Ovary (tissue), 9 donors: ENCODE results near the gene SHROOM3. TPM values are rescaled to one million over a fixed set of nuclear protein-coding genes. Genes with fewer than 3 reads are reported as not detected.
A peak's percentile ranks its signal among the peaks of the same experiment; 100 is the strongest.

ENCODE experiments used
- DNase-seq, 5 donors: peaks; one replicate each; pipeline ENCODE4 v3.0.0-alpha.2; 2019 to 2020
- H3K27ac ChIP-seq, 2 donors: fragments of 200-600 bp; one replicate each; pipeline versions ENCODE4 v1.5.1 to v1.8.0; 2019 to 2022
- H3K27me3 ChIP-seq: fragments of 200-600 bp; one replicate; pipeline ENCODE4 v1.8.0; 2022
- H3K36me3 ChIP-seq: fragments of 200-600 bp; sonication (generic); one replicate; pipeline ENCODE4 v1.5.1; 2019
- H3K4me1 ChIP-seq: one replicate; pipeline ENCODE4 v1.8.1; 2013; ENCODE audit warnings: mild to moderate bottlenecking, moderate library complexity; ENCODE audit not compliant: insufficient read depth
- H3K4me3 ChIP-seq: fragments of 200-600 bp; sonication (generic); one replicate; pipeline ENCODE4 v1.5.1; 2017
- H3K9me3 ChIP-seq, 2 donors: fragments of 200-600 bp in 1 of 2; sonication (generic) in 1 of 2; one replicate each; pipeline versions ENCODE4 v1.5.1 to v1.8.1; 2013 to 2019; ENCODE audit warnings: mild to moderate bottlenecking in 1 of 2, moderate library complexity in 1 of 2
- EP300 ChIP-seq: sonication (generic); formaldehyde crosslinking; IDR thresholded peaks from one replicate; pipeline ENCODE4 v1.6.1; 2017; ENCODE audit warnings: antibody characterized with exemption
- POLR2A ChIP-seq: fragments of 450-650 bp; IDR thresholded peaks from one replicate; pipeline ENCODE4 v1.6.1; 2017; ENCODE audit warnings: antibody characterized with exemption, mild to moderate bottlenecking, moderate library complexity
- WGBS, 3 donors: extraction: QIAGEN DNeasy Blood & Tissue Kit in 1 of 3; methylation state at CpG; one replicate each; pipeline versions ENCODE4 v1.1.5 to v1.1.7; 2013 to 2017; 5-methylcytosine and 5-hydroxymethylcytosine counted together
- intact Hi-C, 4 donors: fragments of 100-400 bp; cut with DNase I; formaldehyde crosslinking; loops; one replicate each; pipeline versions ENCODE4 v1.11.0 to v1.15.1; 2022 to 2023
- polyA plus RNA-seq, 2 donors: library from polyadenylated mRNA; stranded (reverse); fragments of 200-250 nt in 1 of 2; fragments of 350-450 nt in 1 of 2; fragmentation: Illumina TruSeq in 1 of 2; extraction: RNeasy Lipid Tissue Mini Kit (QIAGEN cat#74804) in 1 of 2; gene quantifications; one replicate each; pipeline ENCODE4 v1.2.3, GENCODE V29; 2013 to 2014
- total RNA-seq, 7 donors: library from RNA; depleted of rRNA in 2 of 7; stranded (reverse); fragments of >200 nt in 2 of 7; fragmentation: NEBNext Ultra II Directional in 3 of 7; extraction: Animal tissue kit (Norgen Biotek cat#: 25700) in 3 of 7; gene quantifications; one replicate each; pipeline versions ENCODE4 v1.1.0 to v1.2.4, GENCODE V29; 2016 to 2023
- TF ChIP-seq, protein P1 (sequence below), 3 donors: fragments of 450-650 bp in 2 of 3; fragments of 200-600 bp in 1 of 3; IDR thresholded peaks; one replicate each; pipeline versions ENCODE4 v1.5.1 to v1.8.0; 2016 to 2022; ENCODE audit warnings: antibody characterized with exemption in 3 of 3, mild to moderate bottlenecking in 1 of 3
- donor health status: DM: no; HTN: no; CAD: no; lungs with moderate emphysema.
- donor health status: DM: no; HTN: no; CAD: no.
- donor health status: Bipolar disorder and iron deficiency.
- donor health status: DM: yes; HTN: yes; CAD: no.
- donor health status: DM: no; HTN: no; CAD: no.
- donor health status: DM: yes; HTN: yes; CAD: no.

SHROOM3 gene
- total and polyA plus RNA-seq, 9 donors = 0.80 to 70.1 (median 3.8) TPM

DNA sequence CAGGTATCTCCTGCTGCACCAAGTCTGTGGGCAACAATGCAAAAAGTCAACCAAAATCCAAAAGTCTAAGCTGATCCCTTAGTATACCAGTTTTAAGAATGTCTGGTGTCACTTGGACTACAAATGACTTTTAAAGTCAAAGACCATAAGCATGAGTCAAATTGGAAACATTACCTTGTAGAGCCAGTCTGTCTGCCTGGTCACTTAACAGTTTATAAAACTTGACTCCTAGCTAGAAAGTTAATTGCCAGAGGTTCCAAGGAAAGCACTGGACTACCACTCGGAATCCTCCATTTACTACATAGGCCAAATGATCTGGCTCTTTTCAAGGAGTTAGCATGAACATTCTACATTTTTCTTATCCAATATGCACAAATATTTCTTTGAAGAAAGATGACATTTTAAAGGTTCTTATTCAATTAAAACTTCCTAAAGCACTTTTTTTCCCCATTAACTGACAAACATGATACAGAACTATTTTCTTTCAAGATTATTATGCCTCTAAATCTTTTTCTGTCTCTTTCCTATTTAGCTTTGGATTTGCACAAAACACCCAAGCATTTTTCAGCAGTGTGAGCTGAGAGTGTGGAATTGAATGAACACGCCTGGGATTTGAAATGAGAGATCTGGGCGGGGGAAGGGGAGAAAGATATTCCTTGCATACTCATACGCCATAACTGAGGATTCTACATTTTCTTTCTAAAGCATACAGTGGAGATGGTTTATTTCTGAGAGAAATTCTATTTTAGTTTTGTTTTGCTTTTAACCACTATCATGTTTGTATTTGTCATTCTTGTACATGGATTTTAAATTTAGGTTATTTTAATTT is 188.4 kb downstream of the SHROOM3 start:
- no peak overlapping the region for H3K4me3 ChIP-seq
- TF ChIP-seq, protein P1, sequence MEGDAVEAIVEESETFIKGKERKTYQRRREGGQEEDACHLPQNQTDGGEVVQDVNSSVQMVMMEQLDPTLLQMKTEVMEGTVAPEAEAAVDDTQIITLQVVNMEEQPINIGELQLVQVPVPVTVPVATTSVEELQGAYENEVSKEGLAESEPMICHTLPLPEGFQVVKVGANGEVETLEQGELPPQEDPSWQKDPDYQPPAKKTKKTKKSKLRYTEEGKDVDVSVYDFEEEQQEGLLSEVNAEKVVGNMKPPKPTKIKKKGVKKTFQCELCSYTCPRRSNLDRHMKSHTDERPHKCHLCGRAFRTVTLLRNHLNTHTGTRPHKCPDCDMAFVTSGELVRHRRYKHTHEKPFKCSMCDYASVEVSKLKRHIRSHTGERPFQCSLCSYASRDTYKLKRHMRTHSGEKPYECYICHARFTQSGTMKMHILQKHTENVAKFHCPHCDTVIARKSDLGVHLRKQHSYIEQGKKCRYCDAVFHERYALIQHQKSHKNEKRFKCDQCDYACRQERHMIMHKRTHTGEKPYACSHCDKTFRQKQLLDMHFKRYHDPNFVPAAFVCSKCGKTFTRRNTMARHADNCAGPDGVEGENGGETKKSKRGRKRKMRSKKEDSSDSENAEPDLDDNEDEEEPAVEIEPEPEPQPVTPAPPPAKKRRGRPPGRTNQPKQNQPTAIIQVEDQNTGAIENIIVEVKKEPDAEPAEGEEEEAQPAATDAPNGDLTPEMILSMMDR (IDR thresholded peaks at IDR 0.05) = no peak
- TF ChIP-seq EP300 = no peak
- TF ChIP-seq POLR2A = no peak
- peak overlapping the region in 1 of 2 donors; percentile 67 for H3K27ac ChIP-seq
- 36 to 47% (median 36%) methylated on average over 4 of the region's 4 CpGs for WGBS, 3 donors
- H3K4me1 ChIP-seq = peaks cover 8% of the 10 kb centered on the region
- H3K36me3 ChIP-seq = no peaks in the 10 kb centered on the region
- no peaks in the 10 kb centered on the region for H3K27me3 ChIP-seq
- intact Hi-C loops = no loop called here
- no peak for DNase-seq
- no peaks in the 10 kb centered on the region for H3K9me3 ChIP-seq

DNA sequence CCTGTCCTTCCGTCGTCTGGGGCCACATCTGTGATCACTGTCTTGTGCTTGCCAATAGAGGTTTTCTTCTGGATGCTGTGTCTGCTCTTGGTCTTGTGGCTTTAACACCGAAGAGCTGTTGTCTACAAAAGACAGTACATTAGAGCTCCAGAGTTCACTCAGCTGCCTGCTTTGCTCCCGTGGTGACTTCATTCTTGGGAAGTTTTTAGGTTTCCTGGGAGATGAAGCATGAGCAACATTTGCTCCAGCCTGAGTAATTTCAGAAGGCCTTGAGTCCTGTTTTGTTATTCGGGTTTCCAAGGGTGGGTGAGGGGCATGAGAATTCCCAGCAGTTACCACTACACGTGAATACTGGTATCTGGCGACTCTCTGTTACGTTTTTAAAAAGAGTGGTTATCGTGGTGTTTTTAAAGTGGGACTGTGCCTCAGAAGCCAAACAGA is 189.2 kb downstream of the SHROOM3 start:
- Histone ChIP-seq H3K4me1 (peaks cover 8% of the 10 kb centered on the region), H3K4me3 (no peak overlapping the region), H3K27me3 (no peaks in the 10 kb centered on the region), H3K9me3 (no peaks in the 10 kb centered on the region), H3K36me3 (no peaks in the 10 kb centered on the region), H3K27ac (peak overlapping the region in 1 of 2 donors; percentile 67)
- peak; percentile 59 to 83 (median 62) for DNase-seq
- intact Hi-C loops = no loop called here
- 2 to 6% (median 2%) methylated on average over 9 of the region's 9 CpGs for WGBS, 3 donors
- no peak for TF ChIP-seq POLR2A
- TF ChIP-seq, protein P1 (IDR thresholded peaks at IDR 0.05) = no peak
- no peak for TF ChIP-seq EP300

DNA sequence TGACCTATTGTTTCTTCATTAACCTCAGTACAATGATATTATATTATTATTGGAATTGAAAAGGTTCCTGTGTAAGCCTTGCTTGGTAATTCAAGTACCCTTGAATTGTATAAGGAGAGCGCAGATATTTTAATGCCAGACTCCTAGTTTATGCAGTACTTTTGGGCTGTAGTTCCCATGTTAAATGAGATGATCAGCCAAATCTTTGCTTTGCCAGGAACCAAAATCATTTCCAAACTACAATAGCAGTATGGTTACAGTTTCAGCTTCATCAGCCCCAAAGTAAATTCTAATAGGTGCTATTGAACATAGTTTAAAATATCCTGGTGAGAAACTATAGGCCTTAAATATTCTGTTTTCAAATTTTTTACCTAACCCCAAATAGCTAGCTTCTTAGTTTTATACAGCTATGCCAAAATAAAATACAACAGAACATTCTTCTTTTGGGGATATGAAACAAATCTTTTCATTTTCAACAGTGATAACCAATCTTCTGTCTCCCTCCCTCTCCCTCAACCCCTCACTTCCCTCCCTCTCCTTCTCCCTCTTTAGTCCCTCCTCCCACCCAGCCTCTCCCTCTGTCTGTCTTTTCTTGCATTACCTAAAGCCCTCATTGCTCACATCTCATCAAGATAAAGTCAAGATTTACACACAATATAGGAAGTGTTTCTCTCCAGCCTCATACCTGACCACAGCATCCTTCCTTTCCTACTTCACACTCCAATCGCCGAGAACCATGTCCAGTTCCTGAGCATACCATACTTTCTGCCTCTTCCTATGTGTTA is 190.1 kb downstream of the SHROOM3 start:
- TF ChIP-seq, protein P1 (IDR thresholded peaks at IDR 0.05) = no peak
- TF ChIP-seq EP300 = no peak
- Histone ChIP-seq H3K9me3 (no peaks in the 10 kb centered on the region), H3K4me1 (peaks cover 8% of the 10 kb centered on the region), H3K27me3 (no peaks in the 10 kb centered on the region), H3K4me3 (no peak overlapping the region), H3K27ac (peak overlapping the region in 1 of 2 donors; percentile 67), H3K36me3 (no peaks in the 10 kb centered on the region)
- intact Hi-C loops = no loop called here
- no peak for DNase-seq
- 85 to 94% (median 86%) methylated on average over 3 of the region's 3 CpGs for WGBS, 3 donors

DNA sequence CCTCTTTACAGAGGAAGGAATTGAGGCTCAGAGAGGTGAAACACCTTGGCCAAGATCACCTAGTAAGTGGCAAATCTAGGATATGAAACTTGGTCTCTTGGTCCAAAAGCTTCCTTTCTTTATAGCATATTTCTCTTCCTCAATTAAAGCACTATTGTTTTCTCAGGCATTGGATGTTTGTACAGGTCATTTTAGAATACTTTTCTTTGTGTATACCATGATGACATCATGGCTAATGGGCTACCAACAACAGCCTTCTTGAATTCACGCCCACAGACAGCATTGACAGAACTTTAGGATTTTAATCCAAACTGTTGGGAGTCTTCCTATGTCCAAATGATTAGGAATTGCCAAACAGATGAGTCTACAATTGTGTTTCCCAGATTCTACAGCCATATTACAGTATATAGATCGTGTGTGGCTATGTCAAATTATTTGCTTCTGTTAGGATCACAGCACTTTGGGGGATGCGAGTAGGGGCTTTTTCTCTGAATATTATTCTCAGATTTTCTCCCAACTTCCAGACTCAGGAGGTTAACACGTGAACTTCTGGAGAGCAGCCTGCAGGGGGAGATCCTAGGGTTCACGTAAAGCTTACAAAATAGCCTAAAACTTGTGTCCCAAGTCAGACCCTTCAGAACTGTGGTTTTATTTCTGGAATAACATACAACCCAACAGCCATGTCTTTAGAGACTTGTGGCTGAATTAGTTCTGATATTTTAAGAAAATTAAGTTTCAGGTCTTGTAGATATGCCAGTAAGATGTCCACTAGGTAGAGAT is 191.8 kb downstream of the SHROOM3 start:
- Histone ChIP-seq H3K36me3 (no peaks in the 10 kb centered on the region), H3K27ac (no peak overlapping the region), H3K4me1 (peaks cover 8% of the 10 kb centered on the region), H3K27me3 (no peaks in the 10 kb centered on the region), H3K9me3 (no peaks in the 10 kb centered on the region), H3K4me3 (no peak overlapping the region)
- DNase-seq = no peak
- TF ChIP-seq POLR2A = no peak
- no peak for TF ChIP-seq EP300
- TF ChIP-seq, protein P1 (IDR thresholded peaks at IDR 0.05) = no peak
- intact Hi-C loops = no loop called here
- 90 to 92% (median 92%) methylated on average over 5 of the region's 5 CpGs for WGBS, 3 donors
